Frontal cortex (tissue), 4 donors: ENCODE data around the gene ATP13A1. TPM values are rescaled to one million over a fixed set of nuclear protein-coding genes. Genes with fewer than 3 reads are reported as not detected.
"Not testable (repeated sequence)": the region's sequence is repeated elsewhere in the genome, so short reads cannot be mapped to it uniquely, and the experiment has no call there.

Experiments
- DNase-seq, 2 donors: peaks; one replicate each; pipeline ENCODE4 v3.0.0; 2012; ENCODE audit warnings: low spot score in 2 of 2
- FAIRE-seq: peaks from 2 replicates; lab custom pipeline; 2012; peaks lifted over from hg19 to GRCh38; lab: Jason Lieb, UNC
- total RNA-seq: library from RNA; depleted of rRNA; stranded (reverse); fragments of >200 nt; gene quantifications from one replicate; pipeline ENCODE4 v1.2.3, GENCODE V29; 2014
- donor health status: control.
- donor health status: control.
- donor health status: control.

ATP13A1 gene
- 22.0 TPM for total RNA-seq

DNA sequence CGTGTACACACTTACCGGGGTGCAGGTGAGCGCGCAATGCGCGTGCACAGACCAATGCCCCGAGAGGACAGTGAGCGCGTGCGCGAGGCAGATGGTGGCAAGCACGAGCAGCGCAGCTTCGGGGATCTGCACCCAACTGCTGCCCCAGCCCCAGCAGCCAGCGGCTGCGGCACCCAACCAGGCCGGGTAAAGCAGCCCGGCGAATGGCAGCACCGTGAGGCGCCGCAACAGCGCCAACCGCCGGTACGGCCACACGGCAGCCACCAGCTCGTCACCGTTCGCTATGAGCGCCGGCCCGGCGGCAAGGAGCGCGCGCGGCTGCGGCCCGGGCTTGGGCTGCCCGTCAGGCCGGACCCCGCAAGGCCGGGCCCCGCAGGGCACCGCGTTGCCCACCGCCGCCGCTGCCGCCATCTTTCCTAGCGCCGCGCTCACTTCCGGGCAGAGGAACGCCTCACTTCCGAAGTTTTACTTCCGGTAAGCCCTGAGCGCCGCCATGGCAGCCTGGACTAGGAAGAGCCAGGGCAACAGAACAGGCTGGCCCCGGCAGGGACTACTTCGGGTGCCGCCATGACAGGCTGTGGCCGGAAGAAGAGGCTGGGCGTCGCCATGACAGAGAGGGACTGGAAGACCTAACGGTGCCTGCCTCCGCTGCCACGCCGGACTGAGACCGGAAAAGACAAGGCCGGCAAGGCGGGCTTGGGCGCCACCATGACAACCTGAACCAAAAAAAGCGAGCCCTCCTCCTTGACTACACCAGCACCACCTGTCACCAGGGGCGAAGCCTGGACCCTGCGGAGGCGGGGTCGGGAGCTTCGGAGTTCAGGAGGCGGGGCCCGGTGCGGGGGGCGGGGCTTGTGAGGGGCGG is at the start of gene ATP13A1:
ATP13A1 (minus strand) TSS at position 421 of the 865 bp plus-strand sequence; CDS start at position 411, 10 bp downstream.
- no peak for FAIRE-seq
- DNase-seq: peak; percentile 88 to 93

DNA sequence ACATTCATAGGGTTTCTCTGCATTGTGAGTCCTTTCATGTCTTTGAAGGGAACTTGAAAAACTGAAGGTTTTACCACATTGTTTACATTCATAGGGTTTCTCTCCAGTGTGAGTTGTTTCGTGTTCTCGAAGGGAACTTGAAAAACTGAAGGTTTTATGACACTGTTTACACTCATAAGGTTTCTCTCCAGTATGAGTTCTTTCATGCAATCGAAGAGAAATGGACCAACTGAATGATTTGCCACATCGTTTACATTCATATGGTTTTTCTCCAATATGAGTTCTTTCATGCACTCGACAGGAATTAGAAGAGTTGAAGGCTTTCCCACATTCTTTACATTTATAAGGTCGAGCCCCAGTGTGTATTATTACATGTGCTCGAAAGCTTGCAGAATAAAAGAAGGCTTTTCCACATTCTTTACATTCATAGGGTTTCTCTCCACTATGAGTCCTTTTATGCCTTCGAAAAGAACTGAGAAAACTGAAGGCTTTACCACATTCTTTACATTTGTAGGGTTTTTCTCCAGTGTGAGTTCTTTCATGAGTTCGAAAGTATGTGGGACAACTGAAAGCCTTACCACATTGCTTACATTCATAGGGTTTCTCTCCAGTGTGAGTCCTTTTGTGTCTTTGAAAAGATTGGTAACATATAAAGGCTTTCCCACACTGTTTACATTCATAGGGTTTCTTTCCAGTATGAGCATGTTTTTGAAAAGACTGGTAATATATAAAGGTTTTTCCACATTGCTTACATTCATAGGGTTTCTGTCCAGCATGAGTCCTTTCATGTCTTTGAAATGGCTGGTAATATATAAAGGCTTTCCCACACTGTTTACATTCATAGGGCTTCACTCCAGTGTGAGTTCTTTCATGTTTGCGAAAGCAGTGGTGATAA is 48.7 kb upstream of the ATP13A1 start:
- FAIRE-seq (no peak), DNase-seq (no peak)

GRCh38 chr19:19711306-19711933 is 47.9 kb upstream of the ATP13A1 start:
- no peak for DNase-seq
- no peak for FAIRE-seq

GRCh38 chr19:19710506-19710905 is 47.0 kb upstream of the ATP13A1 start:
- FAIRE-seq (no peak), DNase-seq (no peak)

DNA sequence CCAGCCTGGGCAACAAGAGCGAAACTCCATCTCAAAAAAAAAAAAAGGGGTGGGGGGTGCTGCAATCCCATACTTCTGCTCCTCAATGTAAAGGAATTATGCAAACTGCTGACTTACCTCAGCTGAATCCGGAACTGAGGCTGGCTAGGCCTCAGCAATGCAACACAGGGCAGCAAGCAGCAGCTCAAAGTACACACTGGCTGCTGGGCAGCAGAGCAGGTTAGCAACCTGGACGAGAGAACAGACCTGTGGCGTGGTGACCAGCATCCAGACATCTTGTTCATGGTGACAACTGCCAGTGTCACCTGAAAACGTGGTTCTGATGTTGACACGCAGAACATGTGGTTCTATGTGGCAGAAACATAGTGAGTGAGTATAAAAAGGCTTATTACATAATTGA is 41.4 kb upstream of the ATP13A1 start:
- FAIRE-seq (no peak), DNase-seq (no peak)

DNA sequence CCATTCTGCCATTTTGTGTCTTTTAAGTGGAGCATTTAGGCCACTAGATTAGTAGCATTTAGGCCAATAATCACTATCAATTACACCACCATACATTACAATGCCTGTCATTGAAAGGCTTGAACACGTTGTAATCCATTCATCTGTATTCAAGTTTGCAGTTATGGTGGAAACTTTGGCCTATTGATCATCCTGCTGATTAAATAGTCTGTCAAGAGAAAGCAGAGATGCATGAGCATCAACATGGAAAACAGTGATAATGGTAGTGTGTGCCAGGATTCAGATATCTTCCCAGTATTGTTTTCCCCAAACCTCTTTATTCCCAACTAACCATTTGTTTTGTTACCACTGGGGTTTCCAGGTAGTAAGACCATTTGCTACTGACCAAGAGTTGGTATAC is 37.0 kb upstream of the ATP13A1 start:
- not testable (repeated sequence) for DNase-seq, FAIRE-seq

DNA sequence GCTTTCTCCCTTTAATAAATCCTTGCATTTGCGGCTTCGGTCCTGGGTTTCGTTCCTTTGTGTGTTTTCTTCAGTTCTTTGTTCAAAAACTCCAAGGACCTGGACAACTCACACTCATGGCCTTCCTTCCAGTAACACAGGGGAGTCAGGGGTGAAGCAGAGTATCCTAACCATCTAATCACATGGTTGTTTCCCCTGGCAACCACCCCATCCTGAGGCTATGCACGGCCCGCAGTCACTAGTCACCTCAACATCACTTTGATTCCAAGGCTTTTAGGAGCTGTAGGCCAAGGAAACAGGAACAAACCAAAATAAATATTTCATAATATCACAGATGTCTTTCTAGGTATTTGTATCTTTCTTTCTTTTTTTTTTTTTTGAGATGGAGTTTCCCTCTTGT is 34.1 kb upstream of the ATP13A1 start:
- FAIRE-seq: no peak
- no peak for DNase-seq

DNA sequence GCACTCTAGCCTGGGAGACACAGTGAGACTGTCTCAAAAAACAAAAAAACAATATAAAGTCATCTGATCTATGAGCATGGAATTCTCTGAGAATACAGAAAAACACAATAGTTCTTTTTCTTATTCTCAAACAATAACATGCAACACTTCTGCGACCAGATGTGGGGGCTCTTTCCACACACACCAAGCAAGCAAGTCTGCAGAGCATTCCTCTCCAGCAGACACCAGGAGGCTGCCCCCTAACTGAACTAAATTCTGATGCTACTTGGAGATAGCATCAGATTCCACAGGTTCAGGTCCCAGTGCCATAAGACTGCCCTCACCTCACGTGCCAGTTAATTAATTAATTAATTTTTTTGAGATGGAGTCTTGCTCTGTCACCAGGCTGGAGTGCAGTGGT is 32.9 kb upstream of the ATP13A1 start:
- DNase-seq (no peak), FAIRE-seq (no peak)

GRCh38 chr19:19691683-19692082 is 28.2 kb upstream of the ATP13A1 start:
- no peak for FAIRE-seq
- DNase-seq: no peak

GRCh38 chr19:19689023-19689422 is 25.5 kb upstream of the ATP13A1 start:
- FAIRE-seq, DNase-seq: not testable (repeated sequence)

GRCh38 chr19:19687090-19687489 is 23.6 kb upstream of the ATP13A1 start:
- FAIRE-seq: no peak

GRCh38 chr19:19686580-19686979 is 23.1 kb upstream of the ATP13A1 start:
- DNase-seq (no peak), FAIRE-seq (no peak)

More at GRCh38 chr19:19687090-19687489, 23.6 kb upstream of the ATP13A1 start:
- DNase-seq: no peak

DNA sequence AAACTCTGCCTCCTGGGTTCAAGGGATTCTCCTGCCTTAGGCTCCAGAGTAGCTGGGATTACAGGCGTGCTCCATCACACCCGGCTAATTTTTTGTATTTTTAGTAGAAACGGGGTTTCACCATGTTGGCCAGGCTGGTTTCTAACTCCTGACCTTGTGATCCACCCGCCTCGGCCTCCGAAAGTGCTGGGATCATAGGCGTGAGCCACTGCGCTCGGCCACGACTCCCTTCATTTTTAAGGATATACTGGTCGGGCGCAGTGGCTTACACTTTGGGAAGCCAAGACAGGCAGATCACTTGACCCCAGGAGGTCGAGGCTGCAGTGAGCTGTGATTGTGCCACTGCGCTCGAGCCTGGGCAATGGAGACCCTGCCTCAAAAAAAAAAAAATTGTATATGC is 22.6 kb upstream of the ATP13A1 start:
- DNase-seq, FAIRE-seq: not testable (repeated sequence)

GRCh38 chr19:19679176-19680073 is 15.9 kb upstream of the ATP13A1 start:
- FAIRE-seq (no peak), DNase-seq (no peak)

DNA sequence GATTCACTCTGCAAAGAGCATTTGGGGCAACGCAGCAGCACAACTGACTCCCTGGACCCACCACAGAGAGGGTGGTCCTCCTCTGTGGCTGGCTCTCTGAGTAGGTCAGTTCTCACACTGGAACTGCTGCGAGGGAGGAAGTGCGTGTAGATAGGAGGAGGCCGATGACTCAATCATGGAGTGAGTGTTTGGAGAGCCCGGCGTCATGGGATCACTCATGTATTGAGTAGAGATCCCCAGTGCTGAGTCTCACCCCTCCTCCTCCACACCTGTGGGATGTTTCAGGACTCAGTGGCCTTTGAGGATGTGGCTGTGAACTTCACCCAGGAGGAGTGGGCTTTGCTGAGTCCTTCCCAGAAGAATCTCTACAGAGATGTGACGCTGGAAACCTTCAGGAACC is 14.1 kb upstream of the ATP13A1 start:
- no peak for DNase-seq
- FAIRE-seq: no peak

GRCh38 chr19:19674315-19674714 is 10.8 kb upstream of the ATP13A1 start:
- DNase-seq: no peak
- no peak for FAIRE-seq

DNA sequence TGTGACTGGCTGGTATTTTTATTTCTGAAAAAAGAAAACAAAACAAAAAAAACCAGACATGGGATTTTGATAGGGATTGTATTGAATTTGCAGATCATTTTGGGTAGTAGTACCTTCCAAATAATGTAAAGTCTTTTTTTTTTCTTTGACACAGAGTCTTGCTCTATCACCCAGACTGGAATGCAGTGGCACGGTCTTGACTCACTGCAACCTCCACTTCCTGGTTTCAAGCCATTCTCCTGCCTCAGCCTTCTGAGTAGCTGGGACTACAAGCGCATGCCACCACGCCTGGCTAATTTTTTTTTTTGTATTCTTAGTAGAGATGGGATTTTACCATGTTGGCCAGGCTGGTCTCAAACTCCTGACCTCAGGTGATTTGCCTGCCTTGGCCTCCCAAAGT is 9.3 kb upstream of the ATP13A1 start:
- FAIRE-seq: no peak
- no peak for DNase-seq

DNA sequence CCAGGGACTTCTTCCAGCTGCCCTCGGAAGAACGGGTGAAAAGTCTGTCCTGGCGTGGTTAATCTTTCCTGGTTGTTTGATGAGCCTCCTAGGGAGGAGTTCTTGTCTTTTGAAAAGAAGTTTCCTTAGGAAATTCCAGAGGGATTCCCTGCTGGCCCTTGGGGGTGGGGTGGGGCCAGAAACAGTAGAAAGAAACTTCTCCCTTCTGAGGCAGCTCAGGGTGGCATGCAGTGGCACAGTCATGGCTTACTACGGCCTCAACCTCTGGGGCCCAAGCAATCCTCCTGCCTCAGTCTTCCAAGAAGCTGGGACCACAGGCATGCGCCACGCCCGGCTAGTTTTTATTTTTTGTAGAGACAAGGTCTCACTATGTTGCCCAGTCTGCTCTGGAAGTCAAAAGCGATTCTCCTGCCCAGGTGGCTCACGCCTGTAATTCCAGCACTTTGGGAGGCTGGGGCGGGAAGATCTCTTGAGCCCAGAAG is 6.6 kb upstream of the ATP13A1 start:
- FAIRE-seq: no peak

More for the DNA sequence above, 6.6 kb upstream of the ATP13A1 start:
- DNase-seq: no peak
